Colonic mucosa (tissue), 4 donors: ENCODE results near the gene ZNF197. TPM values are rescaled to one million over a fixed set of nuclear protein-coding genes. Genes with fewer than 3 reads are reported as not detected.

Experiments used
- DNase-seq: peaks from one replicate; pipeline ENCODE4 v3.0.0-alpha.2; 2020
- H3K27ac ChIP-seq: fragments of 200-600 bp; one replicate; pipeline ENCODE4 v1.8.0; 2021
- H3K27me3 ChIP-seq: fragments of 200-600 bp; one replicate; pipeline ENCODE4 v1.8.0; 2021
- H3K36me3 ChIP-seq: fragments of 200-600 bp; one replicate; pipeline ENCODE4 v1.8.0; 2021
- H3K4me1 ChIP-seq: fragments of 200-600 bp; one replicate; pipeline ENCODE4 v1.8.0; 2021; ENCODE audit warnings: mild to moderate bottlenecking
- H3K4me3 ChIP-seq: fragments of 200-600 bp; one replicate; pipeline ENCODE4 v1.8.0; 2021
- H3K9ac ChIP-seq, 2 donors: one replicate each; pipeline ENCODE4 v1.7.0; 2013; ENCODE audit warnings: control low read depth in 2 of 2, low read depth in 2 of 2, low read length in 2 of 2
- H3K9me3 ChIP-seq: fragments of 200-600 bp; one replicate; pipeline ENCODE4 v1.8.0; 2021
- CTCF ChIP-seq: fragments of 200-600 bp; IDR thresholded peaks from one replicate; pipeline ENCODE4 v1.8.0; 2022; ENCODE audit warnings: antibody characterized with exemption, mild to moderate bottlenecking
- intact Hi-C: fragments of 100-400 bp; cut with DNase I; formaldehyde crosslinking; loops from one replicate; pipeline ENCODE4 v1.14.1; 2022
- total RNA-seq, 2 donors: library from RNA; stranded (reverse); fragmentation: NEBNext Ultra II Directional in 1 of 2; extraction: Animal tissue kit (Norgen Biotek cat#: 25700) in 1 of 2; gene quantifications; one replicate each; pipeline ENCODE4 v1.2.1, GENCODE V29; 2021
- donor health status: healthy.
- donor health status: DM: no; HTN: no; CAD: no.
- donor health status: DM: no; HTN: no; CAD: no.

The ZNF197 gene
- total RNA-seq, 2 donors from 2014 or later = 10.5 to 13.5 TPM

GRCh38 chr3:44584646-44585501, 40.0 kb upstream of the ZNF197 start, which contains the start of gene ZNF660:
Gene ZNF660 (plus strand): TSS chr3:44584964. CDS start chr3:44594194, 9,230 bp downstream.
- Histone ChIP-seq H3K9ac (peak within 1 kb of the TSS; percentile 51 to 87), H3K36me3 (no peaks in the 10 kb centered on the region), H3K4me3 (peak within 1 kb of the TSS; percentile 32), H3K4me1 (no peaks in the 10 kb centered on the region), H3K27me3 (no peaks in the 10 kb centered on the region), H3K9me3 (no peaks in the 10 kb centered on the region), H3K27ac (no peak within 1 kb of the TSS)
- no peak for TF ChIP-seq CTCF
- DNase-seq = peak; percentile 40
- intact Hi-C loops = no loop called here

GRCh38 chr3:44596621-44597020, 28.2 kb upstream of the ZNF197 start:
- no peak overlapping the region for H3K9ac ChIP-seq
- TF ChIP-seq CTCF = no peak
- intact Hi-C loops = no loop called here
- no peak overlapping the region for H3K27ac ChIP-seq
- H3K4me1 ChIP-seq = no peaks in the 10 kb centered on the region
- DNase-seq = no peak
- no peak overlapping the region for H3K4me3 ChIP-seq
- no peaks in the 10 kb centered on the region for H3K27me3 ChIP-seq
- no peaks in the 10 kb centered on the region for H3K36me3 ChIP-seq
- H3K9me3 ChIP-seq = no peaks in the 10 kb centered on the region

- Histone ChIP-seq H3K27ac (no peak overlapping the region), H3K9ac (no peak overlapping the region), H3K4me3 (no peak overlapping the region), H3K9me3 (no peaks in the 10 kb centered on the region), H3K27me3 (no peaks in the 10 kb centered on the region), H3K4me1 (no peaks in the 10 kb centered on the region), H3K36me3 (no peaks in the 10 kb centered on the region)
- intact Hi-C loops = no loop called here
- no peak for DNase-seq
- TF ChIP-seq CTCF = no peak
Measured at GRCh38 chr3:44601749-44602148, 23.1 kb upstream of the ZNF197 start.

GRCh38 chr3:44612678-44613077, 12.2 kb upstream of the ZNF197 start:
- Histone ChIP-seq H3K27me3 (no peaks in the 10 kb centered on the region), H3K27ac (no peak overlapping the region), H3K4me1 (no peaks in the 10 kb centered on the region), H3K36me3 (no peaks in the 10 kb centered on the region), H3K9ac (no peak overlapping the region), H3K4me3 (no peak overlapping the region), H3K9me3 (no peaks in the 10 kb centered on the region)
- intact Hi-C loops = no loop called here
- DNase-seq = no peak
- no peak for TF ChIP-seq CTCF

- no peak for DNase-seq
- no peak overlapping the region for H3K4me3 ChIP-seq
- H3K9ac ChIP-seq = no peak overlapping the region
- H3K36me3 ChIP-seq = peaks cover 4% of the 10 kb centered on the region
- no peak overlapping the region for H3K27ac ChIP-seq
- H3K27me3 ChIP-seq = no peaks in the 10 kb centered on the region
- TF ChIP-seq CTCF = no peak
- no peaks in the 10 kb centered on the region for H3K9me3 ChIP-seq
- intact Hi-C loops = no loop called here
- H3K4me1 ChIP-seq = peaks cover 5% of the 10 kb centered on the region
Measured at GRCh38 chr3:44628716-44629115, 3.9 kb downstream of the ZNF197 start.
